AG04449 (cell line): ENCODE measurements around the gene CXCL8.

Experiments used
- CTCF ChIA-PET: fragments of 350-600 bp; formaldehyde crosslinking; extraction: SDS; loops from one replicate; lab custom pipeline; 2021; ENCODE audit warnings: antibody characterized with exemption; lab: Yijun Ruan, JAX
- POLR2A ChIA-PET: fragments of 400-600, 350-600 bp; formaldehyde crosslinking; extraction: SDS; loops from one replicate; lab custom pipeline; 2020; ENCODE audit warnings: antibody characterized with exemption, inconsistent platforms; lab: Yijun Ruan, JAX
- DNase-seq: peaks from one replicate; pipeline ENCODE4 v3.0.0-alpha.2; 2010; ENCODE audit warnings: low read depth, low spot score
- H3K4me3 ChIP-seq: 2 replicates; pipeline ENCODE4 v1.5.1; 2011; ENCODE audit warnings: low read depth, mild to moderate bottlenecking, control low read depth, low read length
- CTCF ChIP-seq: IDR thresholded peaks from one replicate; pipeline ENCODE4 v1.5.1; 2011; ENCODE audit warnings: mild to moderate bottlenecking, moderate library complexity, low read length, control low read depth, inconsistent platforms; ENCODE audit not compliant: insufficient read depth; ENCODE audit errors: missing control alignments

Gene CXCL8

DNA sequence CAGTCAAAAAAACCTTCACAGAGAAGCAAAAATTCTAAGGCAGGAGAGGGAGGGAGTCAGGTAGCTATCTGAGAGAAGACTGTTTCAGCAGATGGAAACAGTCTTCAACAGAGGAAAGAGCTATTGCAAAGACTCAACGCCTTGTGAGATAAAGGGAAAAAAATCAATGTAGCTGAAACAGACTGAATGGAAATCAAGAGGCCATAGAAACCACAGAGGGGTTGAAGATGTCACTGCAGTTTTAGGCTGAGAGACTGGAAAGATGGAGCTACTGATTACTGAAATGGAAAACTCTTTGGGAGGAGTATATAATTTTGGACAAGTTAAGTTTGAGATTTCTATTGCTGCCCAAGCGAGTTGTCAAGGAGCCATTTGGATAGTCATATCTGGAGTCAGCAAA, 28.4 kb upstream of the CXCL8 start:
- no peak for TF ChIP-seq CTCF
- no peak overlapping the region for H3K4me3 ChIP-seq
- ChIA-PET CTCF (interaction anchor here (1.0 to 1.6 kb wide), 4 partner anchors 18 to 421 kb away, joined by 3 to 7 read pairs (median 4); no protein-coding TSS in a partner anchor), POLR2A (interaction anchor here (0.9 to 1.2 kb wide), 2 partner anchors 7 to 9 kb away, joined by 3 read pairs; no protein-coding TSS in a partner anchor)
- DNase-seq, result no peak

- POLR2A ChIA-PET, result no interaction called here
- CTCF ChIA-PET, result interaction anchor here (1.5 to 3.3 kb wide), 2 partner anchors 10 to 16 kb away, joined by 3 to 14 read pairs; no protein-coding TSS in a partner anchor
- no peak overlapping the region for H3K4me3 ChIP-seq
- no peak for TF ChIP-seq CTCF
- DNase-seq, result no peak
These were observed 26.7 kb upstream of the CXCL8 start for GRCh38 chr4:73713650-73714049.

DNA sequence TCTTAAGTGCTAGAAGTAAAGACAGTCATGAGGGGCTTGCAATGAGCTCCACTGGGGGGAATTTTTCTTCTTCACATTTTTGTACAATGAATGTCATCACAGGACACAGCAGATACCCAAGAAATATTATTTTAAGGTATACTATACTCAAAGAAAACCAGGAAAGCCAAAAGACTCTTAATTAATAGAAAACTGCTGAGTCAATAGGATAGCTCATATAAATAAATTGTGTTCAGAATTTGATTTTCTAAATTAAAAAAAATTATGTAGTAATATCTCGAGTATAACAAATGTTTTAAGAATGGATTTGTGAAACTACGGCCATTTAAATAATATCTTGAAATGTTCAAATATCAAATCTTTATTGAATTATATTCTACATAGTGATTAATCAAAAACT, 25.7 kb upstream of the CXCL8 start:
- DNase-seq, result no peak
- ChIA-PET POLR2A (no interaction called here), CTCF (interaction anchor here (0.6 to 3.3 kb wide), 4 partner anchors 11 to 209 kb away, joined by 3 to 14 read pairs (median 3); no protein-coding TSS in a partner anchor)
- TF ChIP-seq CTCF, result no peak
- H3K4me3 ChIP-seq, result no peak overlapping the region

DNA sequence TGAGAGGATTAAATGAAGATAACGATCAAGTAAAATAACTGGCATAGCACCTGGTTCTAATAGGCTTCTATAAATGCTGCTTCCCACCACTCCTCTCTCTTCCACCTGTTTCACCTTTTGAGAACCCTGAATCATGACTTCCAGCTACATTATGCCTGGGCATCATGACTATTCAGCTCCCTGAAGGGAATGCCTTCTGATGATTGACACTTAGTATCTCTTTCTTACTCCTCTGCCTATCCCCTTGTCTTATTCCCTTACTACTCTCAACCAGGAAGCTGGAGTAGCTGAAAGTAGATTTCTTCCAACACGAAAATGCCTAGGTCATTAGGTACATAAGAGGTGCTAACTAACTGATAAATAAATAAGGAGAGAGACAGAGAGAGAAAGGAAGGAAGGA, 24.7 kb upstream of the CXCL8 start:
- DNase-seq, result no peak
- CTCF ChIA-PET, result interaction anchor here (1.3 to 3.3 kb wide), 2 partner anchors 14 to 208 kb away, joined by 3 to 14 read pairs; no protein-coding TSS in a partner anchor
- H3K4me3 ChIP-seq, result no peak overlapping the region
- POLR2A ChIA-PET, result no interaction called here
- no peak for TF ChIP-seq CTCF

DNA sequence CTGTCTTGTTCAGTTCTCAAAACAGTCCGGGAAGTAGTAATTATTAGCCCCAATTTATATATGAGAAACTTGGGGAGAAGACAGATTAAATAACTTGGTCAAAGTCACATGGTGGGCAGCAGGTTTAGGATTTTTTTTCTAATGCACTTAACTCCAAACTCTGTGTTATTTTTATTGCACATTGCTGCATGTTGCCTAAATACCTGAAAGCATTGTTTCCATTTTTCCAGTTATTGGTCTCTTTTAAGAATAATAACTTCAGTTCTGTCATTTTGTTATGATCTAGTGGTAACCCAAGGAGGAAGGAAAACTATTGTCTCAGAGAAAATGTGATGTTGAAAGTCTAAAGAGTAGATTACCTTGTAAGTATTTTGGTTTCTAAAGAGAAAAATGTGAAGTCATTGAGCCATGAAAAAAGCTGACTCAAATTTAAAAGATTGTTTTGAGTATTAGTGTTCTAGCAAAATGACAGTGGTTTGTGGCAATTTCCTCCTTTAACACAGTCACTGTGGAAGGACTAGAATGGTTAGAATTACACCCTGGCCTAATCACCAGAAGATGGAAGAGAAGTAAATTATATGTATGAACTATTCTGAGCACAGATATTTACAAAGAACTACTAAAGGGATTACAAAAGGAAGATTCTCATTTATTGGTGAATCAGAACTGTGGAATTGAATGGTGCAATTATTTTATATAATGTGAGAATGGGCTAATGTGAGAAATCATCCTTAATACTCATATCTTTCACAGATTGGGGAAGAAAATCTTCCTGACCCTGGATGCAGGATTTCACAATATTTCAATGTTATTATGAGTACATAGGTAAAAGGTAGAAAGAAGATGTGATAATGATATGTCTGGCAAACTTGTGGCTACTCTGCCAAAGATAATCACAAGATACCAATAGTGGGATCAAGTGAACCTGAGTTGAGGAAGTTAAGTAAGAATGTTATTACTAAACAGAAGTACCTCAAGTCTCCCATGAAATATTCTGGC, 21.7 kb upstream of the CXCL8 start:
- TF ChIP-seq CTCF, result no peak
- CTCF ChIA-PET, result interaction anchor here (3.7 kb wide), 1 partner anchor 11 kb away, joined by 30 read pairs; no protein-coding TSS in a partner anchor
- POLR2A ChIA-PET, result no interaction called here
- DNase-seq, result no peak
- H3K4me3 ChIP-seq, result no peak overlapping the region

DNA sequence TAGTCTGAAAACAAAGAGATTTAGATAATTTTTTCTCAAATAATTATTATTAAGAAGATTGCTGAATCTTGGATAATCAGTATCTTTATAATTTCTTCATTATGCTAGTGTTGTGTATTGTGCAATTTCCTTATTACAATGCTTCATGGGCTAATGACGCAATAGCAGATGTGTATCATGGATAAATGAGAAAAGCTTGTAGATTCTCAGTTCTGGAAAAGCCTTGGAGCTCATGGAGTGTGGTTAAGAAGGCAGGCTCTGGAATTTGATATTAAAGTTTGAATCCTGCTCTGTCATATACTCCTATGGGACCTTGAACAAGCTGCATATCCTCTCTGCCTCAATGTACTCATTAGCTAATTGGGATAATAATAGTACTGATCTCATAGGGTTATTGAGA, 18.9 kb upstream of the CXCL8 start:
- CTCF ChIA-PET, result interaction anchor here (0.8 to 3.7 kb wide), 5 partner anchors 9 to 27 kb away, joined by 3 to 30 read pairs (median 3); no protein-coding TSS in a partner anchor
- POLR2A ChIA-PET, result interaction anchor here (0.9 to 1.0 kb wide), 2 partner anchors 9 to 17 kb away, joined by 3 to 5 read pairs; no protein-coding TSS in a partner anchor
- DNase-seq, result peak; percentile 50
- no peak for TF ChIP-seq CTCF
- no peak overlapping the region for H3K4me3 ChIP-seq
